Muscle of leg (tissue), 11 donors: ENCODE results near the gene MAP1LC3A. TPM values are rescaled to one million over a fixed set of nuclear protein-coding genes. Genes with fewer than 3 reads are reported as not detected.

ENCODE experiments used
- DNase-seq: peaks from one replicate; pipeline ENCODE4 v3.0.0; 2013
- H3K27ac ChIP-seq: one replicate; pipeline ENCODE4 v1.5.1; 2013; ENCODE audit warnings: mild to moderate bottlenecking, low read length, control low read depth
- H3K27me3 ChIP-seq: one replicate; pipeline ENCODE4 v1.6.1; 2013; ENCODE audit warnings: low read length; ENCODE audit not compliant: control insufficient read depth, insufficient read depth
- H3K36me3 ChIP-seq: one replicate; pipeline ENCODE4 v1.6.1; 2013; ENCODE audit warnings: low read length; ENCODE audit not compliant: control insufficient read depth, insufficient read depth
- H3K4me1 ChIP-seq: one replicate; pipeline ENCODE4 v1.6.1; 2013; ENCODE audit warnings: low read length; ENCODE audit not compliant: control insufficient read depth, insufficient read depth
- H3K4me3 ChIP-seq: one replicate; pipeline ENCODE4 v1.5.1; 2013; ENCODE audit warnings: low read length, control low read depth
- H3K9me3 ChIP-seq: replicated peaks from 2 replicates; pipeline ENCODE4 v1.6.1; 2013; ENCODE audit warnings: low read depth, low read length; ENCODE audit not compliant: control insufficient read depth
- WGBS: methylation state at CpG from one replicate; pipeline ENCODE4 v1.1.5; 2013; ENCODE audit warnings: missing lambda C conversion rate; ENCODE audit not compliant: insufficient coverage; 5-methylcytosine and 5-hydroxymethylcytosine counted together
- polyA plus RNA-seq, 8 donors: library from polyadenylated mRNA; unstranded; fragments of 120-200 nt; gene quantifications; one replicate each; pipeline versions ENCODE4 v1.2.1 to v1.2.3, GENCODE V29; 2013; ENCODE audit warnings: inconsistent platforms in 1 of 8, low replicate concordance in 1 of 8; ENCODE audit not compliant: insufficient read length in 8 of 8, insufficient read depth in 1 of 8
- total RNA-seq: library from RNA; stranded (reverse); fragments of 120-200 nt; gene quantifications from one replicate; pipeline ENCODE4 v1.2.4, GENCODE V29; 2013

MAP1LC3A gene
- total and polyA plus RNA-seq, 9 donors = 16.9 to 28.2 (median 21.2) TPM

DNA sequence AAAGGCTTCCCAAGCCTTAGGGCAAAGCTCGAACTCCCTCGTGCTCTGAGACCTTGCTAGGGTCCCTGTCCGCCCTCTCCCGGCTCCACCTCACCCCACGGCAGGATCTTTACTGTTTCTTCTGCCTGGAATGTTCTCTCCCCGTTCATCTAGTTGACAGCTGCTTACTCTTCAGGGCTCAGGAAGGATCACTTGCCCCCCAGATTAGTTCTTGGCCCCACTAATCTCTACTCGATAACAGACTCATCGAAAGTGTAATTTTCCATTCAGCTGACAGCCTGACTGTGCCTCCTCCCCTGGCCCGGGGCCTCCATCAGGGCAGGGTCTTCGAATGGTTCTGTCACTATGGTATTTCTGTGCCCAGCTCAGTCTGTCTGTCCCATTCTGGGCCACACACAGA, 3.1 kb downstream of the MAP1LC3A start:
- DNase-seq = no peak
- Histone ChIP-seq H3K36me3 (peaks cover 6% of the 10 kb centered on the region), H3K9me3 (no peaks in the 10 kb centered on the region), H3K27me3 (no peaks in the 10 kb centered on the region), H3K27ac (no peak overlapping the region), H3K4me3 (no peak overlapping the region), H3K4me1 (peaks cover 15% of the 10 kb centered on the region)
- 77% methylated on average over 10 of the region's 10 CpGs for WGBS

DNA sequence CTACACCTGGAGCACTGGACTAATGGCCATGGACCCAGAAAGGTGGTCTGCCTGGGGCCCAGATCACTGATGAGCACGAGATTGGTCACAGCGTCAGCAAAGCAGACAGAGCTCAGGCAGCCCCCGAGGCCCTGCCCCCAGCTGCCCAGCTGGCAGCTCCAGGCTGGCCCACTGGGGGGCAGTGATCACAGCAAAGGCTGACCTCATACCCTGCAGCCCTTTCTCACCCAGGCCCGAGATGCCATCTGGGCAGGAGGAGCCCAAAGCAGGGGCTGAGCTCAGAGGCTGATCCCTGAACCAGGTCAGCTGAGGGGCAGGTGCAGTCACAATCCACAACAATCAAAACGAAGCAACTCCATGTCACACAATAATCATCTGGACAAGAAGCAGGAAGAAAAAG, 4.1 kb downstream of the MAP1LC3A start:
- 54% methylated on average over 3 of the region's 5 CpGs for WGBS

DNA sequence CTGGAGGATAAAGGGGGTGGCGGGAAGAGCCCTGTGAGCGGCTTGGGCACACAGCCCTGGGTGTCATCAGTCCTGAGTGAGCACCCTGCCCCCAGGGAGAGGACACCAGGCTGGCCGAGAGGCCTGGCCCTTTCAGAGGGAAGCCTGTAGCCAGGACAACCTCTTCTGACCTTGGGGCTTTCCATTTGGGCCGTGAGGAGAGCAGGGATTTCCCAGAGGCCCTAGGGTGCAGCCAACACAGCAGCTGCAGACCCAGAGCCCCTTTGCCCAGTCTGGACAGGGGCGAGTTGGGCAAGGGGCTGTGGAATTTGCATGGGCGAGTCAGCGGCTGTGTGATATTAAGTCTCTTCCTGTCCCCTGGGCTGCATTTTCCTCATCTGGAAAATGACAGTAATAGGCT, 6.3 kb downstream of the MAP1LC3A start:
- H3K9me3 ChIP-seq = no peaks in the 10 kb centered on the region
- 68% methylated on average over 7 of the region's 7 CpGs for WGBS
- no peak overlapping the region for H3K27ac ChIP-seq
- H3K27me3 ChIP-seq = no peaks in the 10 kb centered on the region
- H3K4me1 ChIP-seq = peaks cover 3% of the 10 kb centered on the region
- no peak overlapping the region for H3K4me3 ChIP-seq
- DNase-seq = no peak
- peaks cover 22% of the 10 kb centered on the region for H3K36me3 ChIP-seq

More for the DNA sequence above, 4.1 kb downstream of the MAP1LC3A start:
- Histone ChIP-seq H3K27me3 (no peaks in the 10 kb centered on the region), H3K27ac (no peak overlapping the region), H3K4me1 (peaks cover 16% of the 10 kb centered on the region), H3K4me3 (no peak overlapping the region), H3K36me3 (peaks cover 13% of the 10 kb centered on the region), H3K9me3 (no peaks in the 10 kb centered on the region)
- no peak for DNase-seq

DNA sequence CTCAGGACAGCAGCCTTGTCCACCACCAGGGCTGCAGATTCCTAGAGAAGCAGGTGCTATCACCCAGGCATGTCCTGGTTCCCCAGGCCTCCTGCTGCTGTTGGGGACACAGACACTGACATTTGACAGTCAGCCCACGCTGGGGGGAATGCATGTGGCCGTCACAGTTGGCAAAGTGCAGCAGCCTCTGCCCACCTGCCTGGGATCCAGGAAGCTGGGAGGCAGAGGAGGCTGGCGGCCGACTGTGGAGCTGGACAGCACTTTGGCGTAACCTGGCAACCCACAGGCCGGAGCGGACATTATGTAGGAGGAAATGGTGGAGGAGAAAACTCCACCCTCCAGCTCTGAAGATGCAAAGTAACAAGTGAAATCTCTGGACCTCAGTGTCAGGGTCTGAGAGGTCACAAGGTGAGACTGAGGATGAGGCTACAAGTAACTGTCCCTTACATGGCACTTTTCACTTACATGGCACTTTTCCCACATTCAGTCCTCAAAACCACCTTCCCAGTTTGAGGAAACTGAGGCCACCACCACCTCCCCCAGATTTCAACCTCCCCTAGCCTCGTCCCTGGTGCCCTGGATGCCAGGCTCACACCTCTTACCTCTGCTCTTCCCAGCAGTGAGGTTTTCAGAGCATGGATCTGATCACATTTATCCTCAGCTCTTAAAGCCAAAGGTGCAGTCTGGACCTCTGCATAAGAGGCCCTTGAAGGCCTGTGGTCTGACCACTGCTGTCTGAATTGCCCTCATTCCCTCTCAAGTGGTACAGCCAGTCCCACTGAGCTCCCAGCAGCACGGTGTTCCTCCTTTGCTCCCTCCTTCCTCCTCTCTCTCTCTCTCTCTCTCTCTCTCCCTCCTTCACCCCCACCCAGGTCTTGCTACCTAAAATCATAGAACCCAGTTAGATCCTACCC, 8.7 kb downstream of the MAP1LC3A start:
- H3K9me3 ChIP-seq = no peaks in the 10 kb centered on the region
- no peak overlapping the region for H3K27ac ChIP-seq
- H3K27me3 ChIP-seq = no peaks in the 10 kb centered on the region
- no peak for DNase-seq
- peaks cover 31% of the 10 kb centered on the region for H3K36me3 ChIP-seq
- H3K4me1 ChIP-seq = peaks cover 2% of the 10 kb centered on the region
- 69% methylated on average over 6 of the region's 9 CpGs for WGBS
- no peak overlapping the region for H3K4me3 ChIP-seq

DNA sequence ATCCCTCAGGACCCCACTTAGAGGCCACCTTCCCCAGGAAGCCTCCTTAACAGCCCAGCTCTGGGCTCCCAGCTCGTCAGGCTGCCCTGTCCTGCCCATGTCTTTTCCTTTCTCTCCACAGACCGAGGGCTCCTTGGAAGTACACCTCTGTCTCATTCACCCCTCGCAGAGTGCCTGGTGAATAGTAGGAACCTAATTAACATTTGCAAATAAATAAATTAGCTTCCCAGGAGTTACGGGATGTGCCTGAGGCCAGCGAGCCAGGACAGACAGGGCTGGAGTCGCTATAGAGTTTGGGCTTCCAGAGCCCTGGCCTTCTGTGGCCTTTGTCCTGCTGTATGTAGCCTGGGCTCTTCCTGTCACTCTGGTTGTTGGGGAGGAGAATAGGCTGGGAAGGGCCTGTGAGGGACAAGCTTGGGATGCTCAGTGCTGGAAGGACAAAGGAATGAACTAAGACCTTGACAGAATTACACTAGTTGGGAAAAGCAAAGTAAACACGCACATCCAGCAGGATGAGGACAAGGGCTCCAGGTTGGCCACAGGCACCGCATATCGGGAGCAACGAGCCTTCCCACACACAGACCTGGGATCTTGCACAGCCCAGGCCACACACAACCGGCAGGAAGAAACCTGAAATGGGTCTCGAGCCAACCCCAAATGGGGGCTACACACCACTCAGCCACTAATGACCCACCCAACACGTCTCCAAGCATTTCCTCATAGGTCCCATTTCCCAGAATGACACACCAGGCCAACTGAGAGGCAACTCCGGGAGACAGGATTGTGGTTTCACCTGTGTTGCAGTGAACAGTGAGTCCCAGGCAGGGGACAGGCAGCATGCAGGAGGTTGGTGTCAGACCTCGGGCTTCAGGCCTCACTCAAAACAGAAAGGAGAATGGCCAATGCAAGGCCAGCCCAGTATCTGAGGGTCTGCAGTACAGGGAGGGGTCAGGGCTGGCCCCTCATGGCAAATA, 9.7 kb downstream of the MAP1LC3A start:
- H3K4me3 ChIP-seq = no peak overlapping the region
- no peak for DNase-seq
- peaks cover 2% of the 10 kb centered on the region for H3K4me1 ChIP-seq
- H3K36me3 ChIP-seq = peaks cover 31% of the 10 kb centered on the region
- H3K9me3 ChIP-seq = no peaks in the 10 kb centered on the region
- 90% methylated on average over 7 of the region's 15 CpGs for WGBS
- H3K27me3 ChIP-seq = no peaks in the 10 kb centered on the region
- no peak overlapping the region for H3K27ac ChIP-seq

DNA sequence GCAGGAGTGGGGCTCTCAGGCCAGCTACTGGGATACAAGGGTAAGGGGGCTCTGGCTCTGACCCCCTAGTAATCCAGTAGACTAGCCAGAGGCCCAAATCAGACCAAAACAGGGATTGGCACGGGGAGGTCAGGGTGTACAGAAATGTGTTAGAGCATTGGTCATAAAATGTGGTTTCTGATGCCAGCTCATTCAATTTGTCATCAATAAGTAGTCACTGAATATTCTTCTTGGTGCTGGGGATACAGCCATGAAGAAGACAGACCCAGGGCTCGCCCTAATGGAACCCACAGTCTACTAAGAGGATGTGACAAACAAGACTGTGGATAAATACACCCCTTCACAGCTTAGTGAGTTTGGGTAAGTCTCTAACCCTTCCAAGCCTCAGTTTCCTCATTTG, 11.1 kb downstream of the MAP1LC3A start:
- WGBS = no CpG with 5 or more reads among the region's 2 CpGs

DNA sequence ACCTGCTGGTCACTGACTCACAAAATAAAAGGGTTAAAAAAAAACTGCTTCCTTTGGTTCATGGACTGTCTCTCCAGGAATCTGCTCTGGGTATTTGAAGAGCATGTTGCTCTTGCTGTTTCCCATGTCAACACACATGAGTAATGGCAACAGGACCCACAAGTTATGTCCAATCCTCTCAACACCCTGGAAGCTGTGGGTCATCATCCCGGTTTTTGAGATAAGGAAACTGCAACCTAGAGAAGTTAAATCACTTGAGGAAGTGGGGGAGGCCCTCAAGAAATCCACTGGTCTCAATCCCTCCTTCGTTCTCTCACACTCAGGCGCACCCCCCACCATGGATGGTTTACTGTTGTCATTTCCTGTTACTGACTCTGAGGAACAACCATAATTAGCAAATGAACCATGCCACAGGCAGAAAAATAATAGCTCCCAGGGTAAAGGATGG, 12.4 kb downstream of the MAP1LC3A start:
- WGBS = 60% methylated on average over 1 of the region's 3 CpGs

More for the DNA sequence above, 11.1 kb downstream of the MAP1LC3A start:
- no peaks in the 10 kb centered on the region for H3K27me3 ChIP-seq
- no peak overlapping the region for H3K4me3 ChIP-seq
- H3K36me3 ChIP-seq = peaks cover 44% of the 10 kb centered on the region
- H3K9me3 ChIP-seq = no peaks in the 10 kb centered on the region
- H3K27ac ChIP-seq = no peak overlapping the region
- H3K4me1 ChIP-seq = peaks cover 2% of the 10 kb centered on the region
- no peak for DNase-seq

DNA sequence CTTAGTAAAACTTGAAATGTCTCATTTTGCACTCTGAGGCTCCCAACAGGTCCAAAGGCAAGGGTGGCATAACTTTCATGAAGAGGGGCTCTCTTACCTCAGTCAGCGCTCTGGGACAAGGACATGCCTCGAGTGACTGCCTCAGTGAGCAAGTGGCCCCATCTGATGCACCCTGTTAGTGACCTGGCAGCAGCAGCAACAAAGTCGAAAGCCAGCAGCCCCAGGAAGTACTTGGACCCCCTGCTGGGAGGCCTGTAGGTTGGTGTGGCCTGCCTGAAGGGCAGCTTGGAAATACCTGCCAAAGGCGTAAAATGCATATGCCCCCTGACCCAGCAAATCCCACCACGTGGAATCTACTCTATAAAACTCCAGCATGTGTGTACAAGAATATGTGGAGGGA, 13.2 kb downstream of the MAP1LC3A start:
- peaks cover 45% of the 10 kb centered on the region for H3K36me3 ChIP-seq
- DNase-seq = no peak
- no peak overlapping the region for H3K27ac ChIP-seq
- H3K4me1 ChIP-seq = no peaks in the 10 kb centered on the region
- H3K4me3 ChIP-seq = no peak overlapping the region
- 87% methylated on average over 2 of the region's 5 CpGs for WGBS
- no peaks in the 10 kb centered on the region for H3K27me3 ChIP-seq
- no peaks in the 10 kb centered on the region for H3K9me3 ChIP-seq

More for the DNA sequence above, 12.4 kb downstream of the MAP1LC3A start:
- Histone ChIP-seq H3K36me3 (peaks cover 51% of the 10 kb centered on the region), H3K4me3 (no peak overlapping the region), H3K27me3 (no peaks in the 10 kb centered on the region), H3K4me1 (peaks cover 2% of the 10 kb centered on the region), H3K9me3 (no peaks in the 10 kb centered on the region), H3K27ac (no peak overlapping the region)
- DNase-seq = no peak

DNA sequence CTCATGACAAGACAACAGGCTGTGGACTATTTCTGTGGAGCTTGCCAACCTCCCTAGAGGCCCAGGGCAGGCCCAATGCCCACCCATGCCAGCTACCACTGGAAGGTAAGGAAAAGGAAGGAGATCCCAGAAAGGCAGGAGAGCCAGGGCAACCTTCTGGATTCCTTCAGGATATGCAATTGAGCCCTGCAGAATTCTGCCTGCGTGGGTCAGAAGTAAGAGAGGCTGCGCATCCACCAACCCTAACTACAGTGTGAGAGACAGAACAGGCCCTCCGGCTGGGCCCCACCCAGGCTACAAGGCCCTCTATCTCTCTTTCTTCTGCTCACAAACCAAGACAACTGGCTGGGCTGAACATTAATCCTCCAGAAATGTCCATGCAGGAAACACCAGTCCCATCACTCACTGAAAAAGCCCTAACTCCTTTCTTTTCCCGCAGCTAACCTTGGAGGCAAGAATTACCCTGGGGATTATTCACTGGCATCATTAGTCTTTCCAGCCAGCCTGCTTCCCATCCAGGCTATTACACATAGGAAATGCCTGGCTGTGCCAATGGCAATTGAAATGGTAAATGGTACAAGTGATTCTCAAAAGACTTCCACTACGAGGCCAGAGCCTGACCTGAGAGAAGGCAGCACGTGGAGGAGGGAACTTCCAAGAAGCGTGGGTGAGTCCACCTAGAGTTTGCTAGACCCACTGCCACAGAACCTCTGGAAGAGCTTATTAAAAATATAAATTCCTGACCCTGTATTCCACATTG, 15.2 kb downstream of the MAP1LC3A start:
- H3K36me3 ChIP-seq = peaks cover 33% of the 10 kb centered on the region
- no peaks in the 10 kb centered on the region for H3K27me3 ChIP-seq
- no peak overlapping the region for H3K27ac ChIP-seq
- no peaks in the 10 kb centered on the region for H3K9me3 ChIP-seq
- no peak for DNase-seq
- WGBS = 94% methylated on average over 5 of the region's 7 CpGs
- H3K4me1 ChIP-seq = no peaks in the 10 kb centered on the region
- H3K4me3 ChIP-seq = no peak overlapping the region
